Measurements from ENCODE around the gene COPZ1.

DNA sequence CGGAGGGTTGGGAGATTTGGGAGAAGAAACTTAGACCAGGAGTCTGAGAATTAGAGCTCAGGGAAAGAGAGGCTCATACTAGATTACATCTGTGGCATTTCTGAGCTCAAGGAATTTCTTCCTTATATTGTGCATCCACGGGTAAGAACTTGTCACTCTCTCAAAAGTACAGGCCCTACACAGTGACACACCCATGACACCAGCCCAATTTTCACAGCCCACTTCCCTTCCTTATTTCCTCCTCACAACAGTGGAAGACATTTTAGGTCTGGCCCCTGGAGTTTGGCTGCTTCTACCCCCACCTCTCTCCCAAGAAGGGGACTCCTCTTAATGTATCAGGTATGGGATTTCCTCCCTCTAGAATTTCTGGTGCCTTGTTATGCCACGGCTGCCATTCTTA, 68.8 kb downstream of the COPZ1 start:
- TF ChIP-seq CTCF (conservative IDR thresholded peaks at IDR 0.05 in 1 of 2, IDR thresholded peaks at IDR 0.05 in 1 of 2; ENCODE audit: low read depth in 1 of 2, low read length in 2 of 2), result no peak
- no peak for TF ChIP-seq EZH2 (IDR thresholded peaks at IDR 0.05; ENCODE audit: low read length, missing control alignments)
